Skin of body (tissue), 2 donors: ENCODE results near the gene RIOX2. TPM values are rescaled to one million over a fixed set of nuclear protein-coding genes. Genes with fewer than 3 reads are reported as not detected.
"Not testable (repeated sequence)": the region's sequence is repeated elsewhere in the genome, so short reads cannot be mapped to it uniquely, and the experiment has no call there.

Experiments
- DNase-seq: peaks from one replicate; lab custom pipeline; 2025; lab: John Stamatoyannopoulos, UW
- total RNA-seq: library from RNA; depleted of rRNA; stranded (reverse); fragments of >200 nt; gene quantifications from one replicate; pipeline ENCODE4 v1.2.3, GENCODE V29; 2014

The RIOX2 gene
- total RNA-seq, result 35.7 TPM

GRCh38 chr3:97971679-97972567 is at the start of gene RIOX2:
Gene RIOX2 (minus strand): TSS chr3:97972431. CDS start chr3:97967593, 4,838 bp downstream.
- peak; percentile 62 for DNase-seq

DNA sequence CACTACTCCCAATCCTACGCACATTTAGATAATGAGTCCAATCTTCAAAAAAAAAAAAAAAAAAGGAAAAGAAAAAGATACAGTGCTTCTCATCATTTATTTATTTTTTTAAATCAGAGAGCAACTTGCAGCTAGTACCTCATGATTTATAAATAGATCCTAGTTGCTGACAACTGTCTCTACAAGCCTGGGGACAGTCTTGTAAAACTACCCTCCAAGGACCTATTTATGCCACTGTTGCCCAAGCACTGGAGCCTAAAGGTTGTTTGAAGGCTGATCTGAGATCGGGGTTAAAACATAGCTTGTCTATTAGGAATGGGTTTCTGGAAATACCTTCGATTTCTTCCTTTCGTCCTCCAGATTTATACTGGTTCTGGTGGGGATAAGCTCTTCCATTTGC is 48.2 kb upstream of the RIOX2 start:
- DNase-seq, result no peak

GRCh38 chr3:98018301-98018700 is 46.1 kb upstream of the RIOX2 start:
- DNase-seq, result no peak

- DNase-seq, result no peak
Observed at GRCh38 chr3:98014268-98014585, 42.0 kb upstream of the RIOX2 start.

DNA sequence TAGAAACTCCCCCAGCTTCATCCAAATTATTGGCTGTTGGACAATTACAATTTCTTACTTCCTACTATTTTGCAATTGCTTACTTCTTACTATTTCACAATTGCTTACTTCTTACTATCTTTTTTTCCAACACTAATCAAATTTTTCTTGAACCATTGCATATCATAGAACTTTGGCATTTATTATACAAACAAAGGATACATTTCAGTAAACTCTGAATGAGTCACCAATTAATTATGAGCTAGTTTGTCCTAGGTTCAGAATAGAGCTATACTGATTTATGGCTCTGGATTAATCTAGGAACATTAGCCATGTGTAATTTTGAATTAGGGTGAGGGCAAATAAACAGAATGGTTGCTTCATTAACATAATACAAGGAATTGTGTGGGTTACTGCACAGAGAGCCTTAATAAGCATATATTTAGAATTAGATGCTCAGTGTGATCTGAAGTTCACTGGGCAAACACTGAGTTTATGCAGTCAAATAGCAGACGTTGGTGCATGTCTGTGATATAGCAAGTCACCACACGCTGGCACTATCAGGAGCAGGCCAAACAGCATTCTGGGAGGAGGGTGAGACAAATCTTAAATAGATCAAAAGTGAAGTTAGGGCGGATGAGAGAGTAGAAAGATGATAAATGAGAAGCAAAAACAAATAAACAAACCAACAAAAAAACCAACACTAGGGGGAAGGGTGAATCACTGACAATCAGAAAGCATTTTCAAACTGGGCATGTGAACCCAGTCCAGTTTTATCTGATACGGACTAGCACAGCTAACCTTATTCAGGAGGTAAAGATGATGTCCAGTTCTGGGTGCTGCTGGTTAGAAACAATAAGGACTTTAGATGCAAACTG is 41.4 kb upstream of the RIOX2 start:
- DNase-seq, result peak; percentile 51

DNA sequence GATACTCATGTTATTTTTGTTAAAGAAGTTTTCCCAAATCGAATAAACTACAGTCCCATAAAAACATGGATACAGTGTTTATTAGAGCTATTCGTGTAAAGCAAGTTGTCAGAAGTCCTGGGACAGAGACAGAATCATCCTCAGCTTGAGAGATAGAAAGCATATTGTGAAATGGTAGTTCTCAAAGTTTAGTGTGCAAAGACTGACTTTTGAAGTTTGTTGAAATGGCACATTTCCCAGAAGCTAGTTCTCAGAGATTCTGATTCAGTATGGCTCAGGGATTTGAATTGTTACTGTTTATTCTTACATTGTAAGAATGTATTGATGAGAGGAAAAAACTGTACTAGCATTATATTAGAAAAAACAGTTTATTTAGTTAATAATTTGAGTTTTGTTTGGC is 40.7 kb upstream of the RIOX2 start:
- DNase-seq, result peak; percentile 81

DNA sequence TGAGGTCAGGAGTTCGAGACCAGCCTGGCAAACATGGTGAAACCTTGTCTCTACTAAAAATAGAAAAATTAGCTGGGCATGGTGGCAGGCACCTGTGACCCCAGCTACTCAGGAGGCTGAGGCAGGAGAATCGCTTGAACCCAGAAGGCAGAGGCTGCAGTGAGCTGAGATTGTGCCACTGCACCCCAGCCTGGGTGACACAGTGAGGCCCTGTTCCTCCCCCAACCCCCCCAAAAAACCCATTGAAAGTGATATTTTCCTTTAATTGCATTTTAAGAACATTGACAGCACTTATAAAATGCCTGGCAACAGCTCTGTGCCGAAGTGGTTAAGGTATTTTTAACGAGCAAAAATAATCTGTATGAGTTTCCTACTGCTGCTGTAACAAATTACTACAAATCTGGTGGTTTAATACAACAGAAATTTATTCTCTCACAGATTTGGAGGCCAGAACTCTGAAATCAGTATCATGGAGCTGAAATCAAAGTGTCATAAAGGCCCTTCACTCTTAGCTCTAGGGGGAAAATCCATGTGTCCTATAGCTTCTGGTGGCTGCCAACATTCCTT is 38.7 kb upstream of the RIOX2 start:
- not testable (repeated sequence) for DNase-seq

GRCh38 chr3:98010194-98010882 is 38.1 kb upstream of the RIOX2 start:
- no peak for DNase-seq

GRCh38 chr3:98008855-98009254 is 36.6 kb upstream of the RIOX2 start:
- DNase-seq, result no peak

DNA sequence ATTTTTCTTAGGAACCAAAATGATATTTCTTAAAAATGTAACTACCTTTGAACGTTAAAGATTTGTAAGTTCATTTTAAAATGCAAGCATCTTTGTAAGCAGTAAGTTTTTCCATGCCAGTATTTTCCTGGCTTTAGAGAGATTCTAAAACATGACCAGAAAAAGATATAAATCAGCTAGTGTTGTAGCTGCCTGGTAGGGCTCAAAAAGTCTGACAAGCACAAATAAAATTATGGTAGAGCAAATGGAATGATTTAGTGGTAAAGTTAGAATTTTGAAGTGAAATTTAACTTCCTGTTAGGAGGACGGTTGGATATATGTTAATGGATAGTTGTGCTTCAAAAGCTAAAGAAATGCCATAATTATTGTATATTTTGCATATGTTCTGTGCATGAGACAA is 33.2 kb upstream of the RIOX2 start:
- no peak for DNase-seq

GRCh38 chr3:98004721-98005120 is 32.5 kb upstream of the RIOX2 start:
- no peak for DNase-seq

DNA sequence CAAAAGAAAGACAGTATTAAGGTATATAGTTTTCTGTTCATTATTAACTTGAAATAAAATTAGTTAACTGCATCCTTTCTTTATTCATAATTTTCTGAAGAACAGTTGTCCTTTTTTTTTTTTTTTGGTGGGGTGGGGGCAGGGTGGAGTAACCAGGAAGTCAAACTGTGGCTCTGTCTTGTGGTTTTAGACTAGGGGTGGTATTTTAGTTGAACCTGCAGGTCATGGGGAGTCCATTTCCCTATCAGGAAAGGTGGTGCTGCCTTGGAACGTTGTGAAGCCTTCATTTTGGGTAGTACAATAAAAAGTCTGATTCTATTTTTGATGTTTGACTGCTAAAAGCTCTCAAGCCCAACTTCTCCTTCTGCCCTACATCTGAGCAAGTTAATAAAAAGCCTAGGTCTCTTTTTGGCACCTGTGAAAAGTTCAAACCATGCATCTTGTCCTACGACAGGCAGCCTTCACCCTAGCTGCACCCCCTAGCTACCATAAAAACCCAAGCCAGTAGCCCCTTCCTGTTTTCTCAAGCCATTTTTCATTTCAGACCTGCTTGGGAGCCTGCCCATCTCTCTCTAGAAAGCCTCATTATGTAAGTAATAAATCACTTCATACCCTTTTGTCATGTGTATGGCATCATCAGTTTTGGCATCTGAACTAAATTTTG is 31.2 kb upstream of the RIOX2 start:
- DNase-seq, result no peak

DNA sequence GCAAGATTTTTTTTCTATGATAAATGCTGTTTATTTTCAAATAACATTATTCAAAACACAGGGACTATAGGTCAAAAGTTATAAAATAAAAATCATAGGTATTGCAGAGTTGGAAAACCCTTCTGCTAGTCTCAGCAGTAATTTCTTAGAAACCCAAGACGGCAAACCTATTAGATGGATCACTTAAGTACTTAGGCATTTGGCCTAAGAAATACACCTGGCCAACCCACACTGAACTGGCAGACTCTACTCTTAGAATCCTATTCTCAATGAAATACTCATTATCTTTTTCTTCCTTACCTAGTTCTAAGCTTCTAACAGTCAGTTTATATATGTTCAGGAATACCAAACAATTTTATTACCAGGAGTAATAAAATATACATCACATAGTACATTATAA is 30.5 kb upstream of the RIOX2 start:
- DNase-seq, result no peak

DNA sequence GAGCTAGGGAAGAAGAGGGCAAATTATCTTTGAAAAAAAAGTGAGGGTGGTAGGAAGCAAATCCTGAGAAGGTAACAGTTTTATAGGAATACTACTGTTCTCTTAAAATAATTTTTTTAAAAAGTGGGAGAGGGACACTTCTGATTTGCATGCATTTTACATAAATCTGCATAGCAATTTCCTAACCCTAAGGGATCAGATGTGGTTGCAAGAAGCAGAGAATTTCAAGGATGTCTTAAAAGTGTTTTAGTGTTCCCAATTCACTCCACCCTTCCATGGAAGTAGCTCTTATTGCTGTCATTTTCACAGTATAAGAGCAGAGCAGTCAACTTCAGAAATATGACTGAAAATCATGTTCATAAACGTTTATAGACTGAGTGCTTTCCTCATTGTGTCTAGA is 27.8 kb upstream of the RIOX2 start:
- no peak for DNase-seq

- DNase-seq, result no peak
Observed at GRCh38 chr3:97999103-97999502, 26.9 kb upstream of the RIOX2 start.

DNA sequence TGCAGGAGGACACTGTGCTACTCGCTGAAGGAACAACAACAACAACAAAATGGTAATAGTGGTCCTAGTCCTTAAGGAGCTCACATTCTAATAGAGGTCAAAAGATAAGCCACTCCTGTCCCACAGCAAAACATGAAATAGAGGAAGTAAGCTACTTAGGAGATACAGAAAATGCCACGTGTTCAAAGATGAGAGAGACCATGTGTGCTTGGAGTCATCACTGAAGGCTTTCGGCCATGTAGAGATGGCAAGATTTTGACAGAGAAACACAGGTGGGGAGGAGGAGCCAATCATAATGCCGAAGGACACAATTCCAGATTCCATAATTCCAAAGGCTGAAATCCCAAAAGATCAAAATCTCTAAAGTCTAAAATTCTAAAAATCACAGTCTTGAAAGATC is 24.8 kb upstream of the RIOX2 start:
- DNase-seq, result no peak

- no peak for DNase-seq
Observed at GRCh38 chr3:97994328-97994945, 22.2 kb upstream of the RIOX2 start.

DNA sequence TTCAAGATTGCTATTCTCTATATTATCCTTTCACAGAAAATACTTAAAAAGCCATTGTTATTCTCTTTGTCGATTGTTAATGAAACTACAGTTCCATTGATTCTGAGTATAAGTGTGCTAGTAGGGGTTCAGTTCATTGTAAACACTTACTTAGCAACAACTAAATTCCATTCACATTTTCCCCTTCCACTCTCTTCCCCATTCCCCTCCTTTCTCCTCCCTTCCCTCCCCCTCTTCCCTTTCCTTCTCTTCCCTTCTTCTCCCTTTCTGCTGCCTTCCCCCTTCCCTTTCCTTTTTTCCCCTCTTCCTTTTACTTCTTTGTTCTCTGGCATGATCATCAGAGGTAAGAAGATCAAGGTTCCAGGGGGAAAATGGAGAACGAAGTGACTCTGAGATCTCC is 21.3 kb upstream of the RIOX2 start:
- no peak for DNase-seq

DNA sequence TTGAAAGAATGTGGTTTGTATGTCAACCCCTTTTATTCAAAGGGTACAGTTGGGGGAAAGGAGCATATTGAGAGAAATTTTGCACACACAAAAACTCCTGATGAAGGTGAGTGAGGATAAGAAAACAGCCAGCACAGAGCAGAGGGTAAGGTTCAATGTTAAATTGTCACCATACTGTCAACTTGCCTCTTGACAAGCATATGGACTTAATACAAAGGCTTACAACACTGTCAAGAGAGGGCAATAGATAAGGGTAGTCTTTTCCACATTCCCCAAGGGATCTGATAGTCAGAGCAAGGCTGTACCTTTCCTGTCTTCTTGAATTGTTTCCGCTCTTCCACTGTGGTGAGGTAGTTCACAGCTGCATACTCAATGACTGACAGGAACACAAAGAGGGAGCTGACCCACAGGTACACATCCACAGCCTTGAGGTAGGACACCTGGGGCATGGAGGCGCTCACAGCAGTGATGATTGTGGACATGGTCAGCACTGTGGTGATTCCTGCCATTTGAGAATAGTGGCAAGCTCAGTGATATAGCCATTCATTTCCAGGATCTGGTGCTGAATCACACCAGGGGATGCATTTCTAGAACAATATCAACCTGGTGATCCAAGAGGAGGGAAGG is 20.4 kb upstream of the RIOX2 start:
- DNase-seq, result no peak

- no peak for DNase-seq
Observed at GRCh38 chr3:97991293-97991682, 19.1 kb upstream of the RIOX2 start.
